K562 (cell line): Measurements from ENCODE around the gene AHCY. TPM values are rescaled to one million over a fixed set of nuclear protein-coding genes. Genes with fewer than 3 reads are reported as not detected.

ENCODE experiments used
- ATAC-seq: fragments of 200-7000 bp; cut with Tn5 transposase; 3 replicates; pipeline ENCODE4 v1.9.1; 2020; ENCODE audit warnings: moderate library complexity
- BruUV-seq: library from RNA; stranded (reverse); fragments of 400-500 nt; replicated peaks from 2 replicates; lab custom pipeline; 2021; lab: Mats Ljungman, UMichigan
- CTCF ChIA-PET: fragments of 300-600 bp; formaldehyde crosslinking; extraction: SDS; loops from one replicate; lab custom pipeline; 2021; ENCODE audit warnings: low intra/inter-chr PET ratio; lab: Yijun Ruan, JAX
- POLR2A ChIA-PET: fragments of 300-600, 350-650 bp; sonication (Branson Sonifier 250); formaldehyde crosslinking; extraction: SDS; loops from one replicate; lab custom pipeline; 2021; ENCODE audit warnings: antibody characterized with exemption, inconsistent platforms; lab: Yijun Ruan, JAX
- DNase-seq, 4 experiments: peaks; one replicate each; pipeline versions ENCODE4 v3.0.0 to v3.0.0-alpha.2; 2011 to 2018; ENCODE audit warnings: low spot score in 3 of 4, mixed read lengths in 3 of 4; ENCODE audit errors: extremely low read depth in 1 of 4
- FAIRE-seq: peaks from 2 replicates; lab custom pipeline; 2011; peaks lifted over from hg19 to GRCh38; lab: Jason Lieb, UNC
- H2AFZ ChIP-seq: 2 replicates; pipeline ENCODE4 v1.6.0; 2011; ENCODE audit warnings: low read depth, low read length, control low read depth, inconsistent platforms
- H3K27ac ChIP-seq: fragments of 200-600 bp; 3 replicates; pipeline ENCODE4 v1.8.0; 2011; ENCODE audit warnings: low read depth, mild to moderate bottlenecking, control low read depth, inconsistent platforms, low read length, moderate library complexity, mixed read lengths; ENCODE audit errors: extremely low read depth
- H3K27me3 ChIP-seq, 2 experiments: fragments of 300-600 bp in 1 of 2; 2 replicates in 1 of 2; 3 replicates in 1 of 2; pipeline versions ENCODE4 v1.6.0 to v1.8.0; 2011; ENCODE audit warnings: inconsistent platforms in 2 of 2, low read length in 2 of 2, mild to moderate bottlenecking in 1 of 2, mixed read lengths in 1 of 2, moderate library complexity in 1 of 2; ENCODE audit not compliant: control insufficient read depth in 2 of 2, insufficient read depth in 2 of 2
- H3K36me3 ChIP-seq: fragments of 300-600 bp; 3 replicates; pipeline ENCODE4 v1.8.0; 2011; ENCODE audit warnings: mild to moderate bottlenecking, low read length, inconsistent platforms; ENCODE audit not compliant: control insufficient read depth, insufficient read depth
- H3K4me1 ChIP-seq, 2 experiments: fragments of 200-600 bp in 1 of 2; replicated peaks in 1 of 2; 2 replicates in 1 of 2; 3 replicates in 1 of 2; pipeline versions ENCODE4 v1.5.1 to v1.8.0; 2011; ENCODE audit warnings: inconsistent platforms in 2 of 2, low read length in 2 of 2, mild to moderate bottlenecking in 1 of 2, mixed read lengths in 1 of 2, moderate library complexity in 1 of 2; ENCODE audit not compliant: control insufficient read depth in 2 of 2, insufficient read depth in 2 of 2
- H3K4me2 ChIP-seq: 2 replicates; pipeline ENCODE4 v1.6.1; 2011; ENCODE audit warnings: low read length, control low read depth, inconsistent platforms, mixed read lengths; ENCODE audit not compliant: insufficient read depth
- H3K4me3 ChIP-seq: fragments of 200-600 bp; sonication (generic), shearing (Covaris generic); 2 replicates; pipeline ENCODE4 v1.5.1; 2016; ENCODE audit warnings: control low read depth, inconsistent platforms
- H3K79me2 ChIP-seq: fragments of 200-600 bp; 3 replicates; pipeline ENCODE4 v1.8.0; 2011; ENCODE audit warnings: low read length, inconsistent platforms; ENCODE audit not compliant: control insufficient read depth, insufficient read depth
- H3K9ac ChIP-seq, 2 experiments: 2 replicates each; pipeline versions ENCODE4 v1.6.0 to v1.6.1; 2011; ENCODE audit warnings: low read depth in 2 of 2, low read length in 2 of 2, control low read depth in 1 of 2, inconsistent platforms in 1 of 2, mild to moderate bottlenecking in 1 of 2, mixed read lengths in 1 of 2; ENCODE audit not compliant: insufficient read depth in 1 of 2
- H3K9me1 ChIP-seq: one replicate; pipeline ENCODE4 v1.6.0; 2011; ENCODE audit warnings: inconsistent platforms, mild to moderate bottlenecking, low read length, moderate library complexity; ENCODE audit not compliant: control insufficient read depth, insufficient read depth
- H3K9me3 ChIP-seq: replicated peaks from 2 replicates; pipeline ENCODE4 v1.5.1; 2011; ENCODE audit warnings: low read depth, low read length, inconsistent platforms; ENCODE audit not compliant: control insufficient read depth, insufficient read depth
- H4K20me1 ChIP-seq: replicated peaks from 2 replicates; pipeline ENCODE4 v1.6.1; 2011; ENCODE audit warnings: low read length, inconsistent platforms, mixed read lengths; ENCODE audit not compliant: control insufficient read depth, insufficient read depth
- EZH2 ChIP-seq: IDR thresholded peaks from 2 replicates; pipeline ENCODE4 v1.6.1; 2012; ENCODE audit warnings: low read depth, mild to moderate bottlenecking, inconsistent platforms, low read length, borderline replicate concordance
- FOSL1 ChIP-seq: fragments of 200-800 bp; sonication (Bioruptor generic); conservative IDR thresholded peaks from 2 replicates; pipeline ENCODE4 v1.6.1; 2016; ENCODE audit warnings: missing genetic modification characterization, missing compliant biosample characterization
- MLLT1 ChIP-seq, 2 experiments: fragments of 450-650 bp; IDR thresholded peaks; 2 replicates each; pipeline ENCODE4 v1.6.1; 2016
- NCOA2 ChIP-seq, 2 experiments: fragments of 450-650 bp; IDR thresholded peaks; 2 replicates each; pipeline ENCODE4 v1.6.1; 2018; ENCODE audit warnings: mild to moderate bottlenecking in 2 of 2, moderate library complexity in 1 of 2; ENCODE audit not compliant: partially characterized antibody in 2 of 2
- SNIP1 ChIP-seq: fragments of 450-650 bp; IDR thresholded peaks from 2 replicates; pipeline ENCODE4 v1.7.1; 2017; ENCODE audit warnings: low read depth, mild to moderate bottlenecking
- ZFX ChIP-seq: sonication (generic); formaldehyde crosslinking; IDR thresholded peaks from 2 replicates; pipeline ENCODE4 v1.8.0; 2022; ENCODE audit warnings: mild to moderate bottlenecking, missing genetic modification reagents, moderate library complexity
- WGBS: fragments of 100-300 bp; shearing (Covaris generic); methylation state at CpG from one replicate; pipeline ENCODE4 v1.1.6; 2016; ENCODE audit warnings: low coverage, mixed read lengths; ENCODE audit not compliant: insufficient coverage; ENCODE audit errors: missing lambda C conversion rate; 5-methylcytosine and 5-hydroxymethylcytosine counted together
- in situ Hi-C: fragments of 300-500 bp; cut with MboI; formaldehyde crosslinking; loops from 4 replicates; pipeline ENCODE4 v1.15.0; 2018; ENCODE audit warnings: inconsistent platforms, mixed read lengths
- intact Hi-C: fragments of 100-400 bp; cut with micrococcal nuclease; formaldehyde crosslinking; loops from 2 replicates; pipeline ENCODE4 v1.14.2; 2022
- polyA plus RNA-seq, 8 experiments: library from polyadenylated mRNA; depleted of rRNA in 4 of 8; stranded (reverse) in 5 of 8; unstranded in 3 of 8; fragments of >200 nt; fragmentation: Nextera tagmentation in 2 of 8; fragmentation: Illumina TruSeq in 1 of 8; extraction: Ambion mirVana in 2 of 8; extraction: Trizol in 1 of 8; gene quantifications; 2 replicates each; pipeline versions ENCODE4 v1.2.1 to v1.2.3, GENCODE V29; 2011 to 2014; ENCODE audit warnings: inconsistent platforms in 1 of 8, missing spikeins in 1 of 8
- total RNA-seq, 7 experiments: library from RNA; depleted of rRNA in 6 of 7; stranded (reverse); fragments of >200 nt in 6 of 7; fragmentation: Illumina TruSeq in 2 of 7; extraction: Trizol in 2 of 7; gene quantifications; 2 replicates each; pipeline versions ENCODE4 v1.2.1 to v1.2.3, GENCODE V29; 2011 to 2021; ENCODE audit warnings: low replicate concordance in 1 of 7
- TF ChIP-seq, protein P1 (sequence below): fragments of 150-350 bp; IDR thresholded peaks from 2 replicates; pipeline ENCODE4 v1.6.1; 2014; ENCODE audit warnings: low read depth, mild to moderate bottlenecking, low read length, borderline replicate concordance
- TF ChIP-seq, protein P2 (sequence below): fragments of 250-450 bp; sonication (Bioruptor Pico); IDR thresholded peaks from 2 replicates; pipeline ENCODE4 v1.4.0; 2020; ENCODE audit warnings: mild to moderate bottlenecking, moderate library complexity, borderline replicate concordance

The AHCY gene
- total and polyA plus RNA-seq, 9 of the 15 experiments (the other 6 are each of a cell fraction or from before 2014, with no cell fraction given), result 82.5 to 269 (median 190) TPM

- no peaks in the 10 kb centered on the region for H3K9me3 ChIP-seq
- H3K9me1 ChIP-seq, result no peaks in the 10 kb centered on the region
- TF ChIP-seq FOSL1 (tag) (no peak), ZFX (no peak), EZH2 (no peak), NCOA2 (IDR thresholded peaks at IDR 0.05; ENCODE audit: partially characterized antibody in 2 of 2) (no peak), MLLT1 (IDR thresholded peaks at IDR 0.05) (no peak), SNIP1 (no peak)
- TF ChIP-seq, protein P1, sequence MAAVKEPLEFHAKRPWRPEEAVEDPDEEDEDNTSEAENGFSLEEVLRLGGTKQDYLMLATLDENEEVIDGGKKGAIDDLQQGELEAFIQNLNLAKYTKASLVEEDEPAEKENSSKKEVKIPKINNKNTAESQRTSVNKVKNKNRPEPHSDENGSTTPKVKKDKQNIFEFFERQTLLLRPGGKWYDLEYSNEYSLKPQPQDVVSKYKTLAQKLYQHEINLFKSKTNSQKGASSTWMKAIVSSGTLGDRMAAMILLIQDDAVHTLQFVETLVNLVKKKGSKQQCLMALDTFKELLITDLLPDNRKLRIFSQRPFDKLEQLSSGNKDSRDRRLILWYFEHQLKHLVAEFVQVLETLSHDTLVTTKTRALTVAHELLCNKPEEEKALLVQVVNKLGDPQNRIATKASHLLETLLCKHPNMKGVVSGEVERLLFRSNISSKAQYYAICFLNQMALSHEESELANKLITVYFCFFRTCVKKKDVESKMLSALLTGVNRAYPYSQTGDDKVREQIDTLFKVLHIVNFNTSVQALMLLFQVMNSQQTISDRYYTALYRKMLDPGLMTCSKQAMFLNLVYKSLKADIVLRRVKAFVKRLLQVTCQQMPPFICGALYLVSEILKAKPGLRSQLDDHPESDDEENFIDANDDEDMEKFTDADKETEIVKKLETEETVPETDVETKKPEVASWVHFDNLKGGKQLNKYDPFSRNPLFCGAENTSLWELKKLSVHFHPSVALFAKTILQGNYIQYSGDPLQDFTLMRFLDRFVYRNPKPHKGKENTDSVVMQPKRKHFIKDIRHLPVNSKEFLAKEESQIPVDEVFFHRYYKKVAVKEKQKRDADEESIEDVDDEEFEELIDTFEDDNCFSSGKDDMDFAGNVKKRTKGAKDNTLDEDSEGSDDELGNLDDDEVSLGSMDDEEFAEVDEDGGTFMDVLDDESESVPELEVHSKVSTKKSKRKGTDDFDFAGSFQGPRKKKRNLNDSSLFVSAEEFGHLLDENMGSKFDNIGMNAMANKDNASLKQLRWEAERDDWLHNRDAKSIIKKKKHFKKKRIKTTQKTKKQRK, result no peak
- TF ChIP-seq, protein P2, sequence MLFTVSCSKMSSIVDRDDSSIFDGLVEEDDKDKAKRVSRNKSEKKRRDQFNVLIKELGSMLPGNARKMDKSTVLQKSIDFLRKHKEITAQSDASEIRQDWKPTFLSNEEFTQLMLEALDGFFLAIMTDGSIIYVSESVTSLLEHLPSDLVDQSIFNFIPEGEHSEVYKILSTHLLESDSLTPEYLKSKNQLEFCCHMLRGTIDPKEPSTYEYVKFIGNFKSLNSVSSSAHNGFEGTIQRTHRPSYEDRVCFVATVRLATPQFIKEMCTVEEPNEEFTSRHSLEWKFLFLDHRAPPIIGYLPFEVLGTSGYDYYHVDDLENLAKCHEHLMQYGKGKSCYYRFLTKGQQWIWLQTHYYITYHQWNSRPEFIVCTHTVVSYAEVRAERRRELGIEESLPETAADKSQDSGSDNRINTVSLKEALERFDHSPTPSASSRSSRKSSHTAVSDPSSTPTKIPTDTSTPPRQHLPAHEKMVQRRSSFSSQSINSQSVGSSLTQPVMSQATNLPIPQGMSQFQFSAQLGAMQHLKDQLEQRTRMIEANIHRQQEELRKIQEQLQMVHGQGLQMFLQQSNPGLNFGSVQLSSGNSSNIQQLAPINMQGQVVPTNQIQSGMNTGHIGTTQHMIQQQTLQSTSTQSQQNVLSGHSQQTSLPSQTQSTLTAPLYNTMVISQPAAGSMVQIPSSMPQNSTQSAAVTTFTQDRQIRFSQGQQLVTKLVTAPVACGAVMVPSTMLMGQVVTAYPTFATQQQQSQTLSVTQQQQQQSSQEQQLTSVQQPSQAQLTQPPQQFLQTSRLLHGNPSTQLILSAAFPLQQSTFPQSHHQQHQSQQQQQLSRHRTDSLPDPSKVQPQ (CRISPR knock-in tag), result no peak
- no peaks in the 10 kb centered on the region for H3K27me3 ChIP-seq
- ATAC-seq (no peak), FAIRE-seq (no peak), DNase-seq (no peak)
- intact Hi-C loops (no loop called here), in situ Hi-C loops (no loop called here)
- no peaks in the 10 kb centered on the region for H3K79me2 ChIP-seq
- H3K36me3 ChIP-seq, result no peaks in the 10 kb centered on the region
- ChIA-PET CTCF (no interaction called here), POLR2A (interaction anchor here (1.3 kb wide), 1 partner anchor 12 kb away, joined by 3 read pairs; no protein-coding TSS in a partner anchor)
- BruUV-seq, result no TSS peak
- 52% methylated on average over 2 of the region's 5 CpGs for WGBS
- H3K4me1 ChIP-seq, result no peaks in the 10 kb centered on the region; a peak in 2 of 5 replicates
- no peaks in the 10 kb centered on the region for H4K20me1 ChIP-seq
- H3K4me2 ChIP-seq, result no peak overlapping the region
- no peak overlapping the region for H3K4me3 ChIP-seq
- no peak overlapping the region for H3K27ac ChIP-seq
- no peak overlapping the region for H3K9ac ChIP-seq
- no peak overlapping the region for H2AFZ ChIP-seq
Measured at GRCh38 chr20:34344238-34344637, 41.1 kb upstream of the AHCY start.
